GM23338 (cell line): ENCODE data around the gene NANS. TPM values are rescaled to one million over a fixed set of nuclear protein-coding genes. Genes with fewer than 3 reads are reported as not detected.

Source experiments
- ATAC-seq: fragments of 200-7000 bp; cut with Tn5 transposase; 3 replicates; pipeline ENCODE4 v1.9.1; 2020
- DNase-seq: peaks from one replicate; pipeline ENCODE4 v3.0.0-alpha.2; 2015; ENCODE audit warnings: low spot score
- H2AFZ ChIP-seq: fragments of 200-600 bp; sonication (generic); 2 replicates; pipeline ENCODE4 v1.8.0; 2016; ENCODE audit warnings: antibody characterized with exemption, mild to moderate bottlenecking, moderate library complexity
- H3F3A ChIP-seq: fragments of 200-600 bp; sonication (generic); replicated peaks from 2 replicates; pipeline ENCODE4 v1.8.0; 2017; ENCODE audit warnings: antibody characterized with exemption, mixed run types, low read depth
- H3K27ac ChIP-seq: fragments of 200-600 bp; sonication (generic); 2 replicates; pipeline ENCODE4 v1.6.1; 2016; ENCODE audit warnings: low read depth
- H3K27me3 ChIP-seq: fragments of 200-600 bp; sonication (generic); 2 replicates; pipeline ENCODE4 v1.8.0; 2016; ENCODE audit warnings: mild to moderate bottlenecking, mixed run types, moderate library complexity; ENCODE audit not compliant: insufficient read depth
- H3K36me3 ChIP-seq: fragments of 200-600 bp; sonication (generic); 2 replicates; pipeline ENCODE4 v1.8.0; 2016; ENCODE audit warnings: mild to moderate bottlenecking; ENCODE audit not compliant: insufficient read depth
- H3K4me1 ChIP-seq: fragments of 200-600 bp; sonication (generic); 2 replicates; pipeline ENCODE4 v1.8.0; 2016; ENCODE audit warnings: mild to moderate bottlenecking, moderate library complexity; ENCODE audit not compliant: insufficient read depth
- H3K4me2 ChIP-seq: fragments of 200-600 bp; sonication (generic); 2 replicates; pipeline ENCODE4 v1.7.1; 2017; ENCODE audit warnings: mixed run types
- H3K4me3 ChIP-seq: fragments of 200-600 bp; sonication (generic); 2 replicates; pipeline ENCODE4 v1.6.1; 2016; ENCODE audit warnings: mixed run types
- H3K79me2 ChIP-seq: fragments of 200-600 bp; sonication (generic); replicated peaks from 2 replicates; pipeline ENCODE4 v1.8.0; 2017; ENCODE audit warnings: mild to moderate bottlenecking; ENCODE audit not compliant: insufficient read depth
- H3K9me2 ChIP-seq: fragments of 200-600 bp; sonication (generic); 2 replicates; pipeline ENCODE4 v1.8.0; 2017; ENCODE audit not compliant: insufficient read depth
- H4K20me1 ChIP-seq: fragments of 200-600 bp; sonication (generic); replicated peaks from 2 replicates; pipeline ENCODE4 v1.8.0; 2017; ENCODE audit warnings: mild to moderate bottlenecking; ENCODE audit not compliant: insufficient read depth
- H3K27ac Mint-ChIP-seq: 2 replicates; pipeline ENCODE4 v1.8.0; 2020; ENCODE audit warnings: inconsistent platforms, mild to moderate bottlenecking, moderate library complexity, mixed read lengths
- H3K27me3 Mint-ChIP-seq: 3 replicates; pipeline ENCODE4 v1.8.0; 2022; ENCODE audit warnings: low read depth, mild to moderate bottlenecking, moderate library complexity, mixed read lengths, inconsistent platforms; ENCODE audit not compliant: insufficient read depth, poor library complexity
- H3K36me3 Mint-ChIP-seq: 3 replicates; pipeline ENCODE4 v1.8.0; 2021; ENCODE audit warnings: low read depth, mild to moderate bottlenecking, inconsistent platforms, moderate library complexity, mixed read lengths
- H3K4me1 Mint-ChIP-seq: 3 replicates; pipeline ENCODE4 v1.8.0; 2020; ENCODE audit warnings: mild to moderate bottlenecking, inconsistent platforms, mixed read lengths
- H3K4me3 Mint-ChIP-seq: 3 replicates; pipeline ENCODE4 v1.8.0; 2021; ENCODE audit warnings: moderate library complexity, mild to moderate bottlenecking, inconsistent platforms, mixed read lengths
- H3K9me3 Mint-ChIP-seq: 3 replicates; pipeline ENCODE4 v1.8.0; 2020; ENCODE audit warnings: moderate library complexity, mild to moderate bottlenecking, inconsistent platforms, mixed read lengths
- ZNF114 ChIP-seq: fragments of 250-450 bp; sonication (Bioruptor Pico); IDR thresholded peaks from 2 replicates; pipeline ENCODE4 v1.5.0; 2020; ENCODE audit warnings: mild to moderate bottlenecking, moderate library complexity
- ZNF462 ChIP-seq: fragments of 250-450 bp; sonication (Bioruptor Pico); IDR thresholded peaks from 2 replicates; pipeline ENCODE4 v1.5.0; 2020; ENCODE audit warnings: mild to moderate bottlenecking, moderate library complexity
- polyA plus RNA-seq: library from polyadenylated mRNA; unstranded; fragments of >200 nt; fragmentation: Nextera tagmentation; extraction: Ambion mirVana; gene quantifications from 2 replicates; pipeline ENCODE4 v1.2.1, GENCODE V29; 2016
- total RNA-seq: library from RNA; depleted of rRNA; stranded (reverse); fragments of >200 nt; shearing (Covaris generic); gene quantifications from 2 replicates; pipeline ENCODE4 v1.2.3, GENCODE V29; 2014

The NANS gene
- total and polyA plus RNA-seq, 2 experiments from 2014 or later = 67.3 to 77.4 TPM

GRCh38 chr9:98049288-98050072 is 7.1 kb upstream of the NANS start (continued):
- no peak for TF ChIP-seq ZNF462 (CRISPR knock-in tag)

DNA sequence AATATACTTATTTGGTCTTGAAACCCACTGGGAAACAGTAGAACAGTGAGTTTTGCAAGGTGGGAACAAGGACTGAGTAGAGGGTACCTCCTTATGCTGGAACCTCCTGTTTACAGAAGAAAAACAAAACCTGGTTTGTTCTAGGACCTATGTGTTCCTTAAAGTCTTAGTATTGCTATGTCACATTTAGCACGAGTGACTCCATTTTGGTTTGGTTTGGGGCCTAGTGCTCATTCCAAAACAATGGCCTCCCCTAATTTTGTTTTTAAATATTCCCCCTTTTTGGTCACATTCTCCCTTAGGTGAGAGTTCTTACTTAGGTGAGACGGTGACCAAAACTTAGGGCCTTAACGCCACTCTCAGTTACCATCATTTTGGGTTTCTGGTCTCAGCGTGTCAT is 6.2 kb upstream of the NANS start:
- Histone ChIP-seq H3K79me2 (no peaks in the 10 kb centered on the region), H2AFZ (no peak overlapping the region), H3K4me3 (no peak overlapping the region), H3K27me3 (no peaks in the 10 kb centered on the region), H3K4me2 (no peak overlapping the region), H3K9me2 (no peaks in the 10 kb centered on the region), H3F3A (no peaks in the 10 kb centered on the region), H3K4me1 (no peaks in the 10 kb centered on the region), H3K36me3 (no peaks in the 10 kb centered on the region), H4K20me1 (no peaks in the 10 kb centered on the region), H3K27ac (no peak overlapping the region)
- H3K27me3 Mint-ChIP-seq = no peaks in the 10 kb centered on the region
- H3K9me3 Mint-ChIP-seq = peaks cover 3% of the 10 kb centered on the region; the same call in 1 of the 3 replicates
- no peak overlapping the region for H3K4me3 Mint-ChIP-seq
- ATAC-seq (no peak), DNase-seq (no peak)
- H3K4me1 Mint-ChIP-seq = no peaks in the 10 kb centered on the region
- no peak overlapping the region for H3K27ac Mint-ChIP-seq
- TF ChIP-seq ZNF114 (CRISPR knock-in tag) = no peak
- H3K36me3 Mint-ChIP-seq = no peaks in the 10 kb centered on the region
